HTERT RPE-1 (cell line): ENCODE results near the gene MYL10.
"Not testable (repeated sequence)": the region's sequence is repeated elsewhere in the genome, so short reads cannot be mapped to it uniquely, and the experiment has no call there.

ENCODE experiments used
- in situ Hi-C: fragments of 300-500 bp; cut with MboI; formaldehyde crosslinking; loops from 4 replicates; pipeline ENCODE4 v1.14.3; 2020; ENCODE audit warnings: low sequenced_read_pairs

MYL10 gene

DNA sequence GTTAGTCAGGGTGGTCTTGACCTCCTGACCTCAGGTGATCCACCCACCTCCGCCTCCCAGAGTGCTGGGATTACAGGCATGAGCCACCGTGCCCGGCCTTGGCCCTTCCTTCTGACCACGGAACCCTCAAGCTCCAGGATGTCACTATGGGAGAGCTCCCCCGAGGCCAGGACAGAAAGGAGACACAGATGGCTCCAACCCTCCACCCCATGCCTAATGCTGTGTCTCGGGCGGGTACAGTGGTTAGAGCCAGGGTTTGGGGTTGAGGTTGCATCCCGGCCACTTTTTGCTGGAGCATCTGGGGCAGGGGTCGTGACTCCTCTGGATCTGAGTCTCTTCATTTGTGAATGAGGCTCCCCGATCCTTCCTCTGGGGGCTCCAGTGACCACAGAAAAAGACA, 8.1 kb downstream of the MYL10 start:
- in situ Hi-C loops, result no loop called here

- in situ Hi-C loops, result no loop called here
These were observed 8.7 kb downstream of the MYL10 start for GRCh38 chr7:101620395-101620794.

GRCh38 chr7:101618916-101619315, 10.2 kb downstream of the MYL10 start:
- in situ Hi-C loops, result no loop called here

DNA sequence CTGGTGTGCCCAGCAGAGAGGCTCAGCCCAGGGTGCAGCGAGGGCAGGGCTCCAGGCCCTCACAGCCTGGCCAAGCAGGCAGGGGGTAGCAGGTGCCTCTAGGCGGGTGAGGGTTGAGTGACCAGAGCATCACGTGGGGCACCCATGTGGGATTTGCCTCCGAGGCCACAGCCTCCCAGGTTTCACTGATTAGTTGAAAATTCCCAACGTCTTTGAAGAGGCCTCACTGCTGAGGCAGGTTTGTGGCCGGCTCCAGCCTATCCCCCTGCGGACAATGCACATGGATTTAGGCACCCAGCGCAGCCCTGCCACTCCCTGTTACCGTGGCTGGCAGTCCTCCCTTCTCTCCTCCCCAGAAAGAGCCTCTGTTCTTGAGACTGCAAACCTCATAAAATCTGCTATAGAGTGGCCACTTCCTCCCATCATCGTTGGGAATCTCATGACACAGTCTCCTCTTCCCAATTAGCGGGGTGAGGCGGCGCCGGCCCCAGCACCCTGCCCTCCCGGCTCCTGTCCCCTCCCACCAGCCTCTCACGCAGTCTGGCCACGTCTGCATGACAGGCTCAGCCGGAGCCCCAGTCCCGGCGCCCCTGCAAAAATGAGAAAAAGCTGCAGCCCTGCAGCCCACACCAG, 10.8 kb downstream of the MYL10 start:
- in situ Hi-C loops, result no loop called here

- in situ Hi-C loops, result no loop called here
These were observed 11.5 kb downstream of the MYL10 start for GRCh38 chr7:101617451-101618206.

DNA sequence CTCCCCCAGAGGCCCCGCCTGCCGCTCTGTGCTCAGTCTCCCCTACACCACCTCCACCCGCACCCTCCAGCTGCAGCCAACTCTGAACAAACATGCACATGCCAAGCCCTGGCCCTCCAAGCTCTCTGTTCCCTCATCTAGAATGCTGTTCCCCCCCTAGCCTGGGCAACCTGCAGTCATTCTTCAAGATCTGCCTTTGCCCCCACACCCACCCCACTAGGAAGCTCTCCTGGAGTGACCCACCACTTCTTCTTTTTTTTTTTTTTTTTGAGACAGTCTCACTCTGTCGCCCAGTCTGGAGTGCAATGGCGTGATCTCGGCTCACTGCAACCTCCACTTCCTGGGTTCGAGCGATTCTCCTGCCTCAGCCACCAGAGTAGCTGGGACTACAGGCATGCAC, 13.7 kb downstream of the MYL10 start:
- in situ Hi-C loops, result no loop called here

- in situ Hi-C loops, result no loop called here
These were observed 14.2 kb downstream of the MYL10 start for GRCh38 chr7:101614939-101615302.

GRCh38 chr7:101614098-101614938, 14.8 kb downstream of the MYL10 start:
- in situ Hi-C loops, result no loop called here

DNA sequence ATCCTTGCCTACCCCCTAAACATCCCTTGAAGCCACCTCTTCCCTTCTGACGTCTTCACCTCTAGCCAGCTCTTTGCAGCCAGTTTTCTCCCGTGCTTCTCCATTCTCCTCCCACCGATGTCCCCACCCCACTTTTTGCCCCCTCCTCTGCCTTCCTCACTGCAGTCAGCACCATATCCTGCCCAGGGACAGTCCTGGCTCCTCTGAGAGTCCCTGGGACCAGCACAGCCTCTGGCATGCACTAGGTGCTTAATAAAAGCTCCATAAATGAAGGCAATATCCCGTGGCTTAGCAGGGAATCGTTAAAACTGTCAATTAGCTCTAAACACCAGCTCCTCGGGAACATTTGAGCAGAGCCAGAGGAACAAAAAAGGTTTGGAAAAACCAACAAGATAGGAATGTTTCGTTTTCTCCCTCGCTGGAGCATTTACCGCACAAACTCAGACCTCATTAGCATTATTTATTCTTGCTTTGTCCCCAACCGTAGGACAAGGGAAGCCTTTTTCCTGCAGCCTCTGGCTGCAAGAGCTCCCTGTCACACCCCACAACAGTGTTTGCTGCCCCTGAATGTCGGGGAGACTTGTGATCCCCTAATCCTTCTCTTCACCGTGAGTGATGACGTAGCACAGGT, 16.1 kb downstream of the MYL10 start:
- in situ Hi-C loops, result no loop called here

DNA sequence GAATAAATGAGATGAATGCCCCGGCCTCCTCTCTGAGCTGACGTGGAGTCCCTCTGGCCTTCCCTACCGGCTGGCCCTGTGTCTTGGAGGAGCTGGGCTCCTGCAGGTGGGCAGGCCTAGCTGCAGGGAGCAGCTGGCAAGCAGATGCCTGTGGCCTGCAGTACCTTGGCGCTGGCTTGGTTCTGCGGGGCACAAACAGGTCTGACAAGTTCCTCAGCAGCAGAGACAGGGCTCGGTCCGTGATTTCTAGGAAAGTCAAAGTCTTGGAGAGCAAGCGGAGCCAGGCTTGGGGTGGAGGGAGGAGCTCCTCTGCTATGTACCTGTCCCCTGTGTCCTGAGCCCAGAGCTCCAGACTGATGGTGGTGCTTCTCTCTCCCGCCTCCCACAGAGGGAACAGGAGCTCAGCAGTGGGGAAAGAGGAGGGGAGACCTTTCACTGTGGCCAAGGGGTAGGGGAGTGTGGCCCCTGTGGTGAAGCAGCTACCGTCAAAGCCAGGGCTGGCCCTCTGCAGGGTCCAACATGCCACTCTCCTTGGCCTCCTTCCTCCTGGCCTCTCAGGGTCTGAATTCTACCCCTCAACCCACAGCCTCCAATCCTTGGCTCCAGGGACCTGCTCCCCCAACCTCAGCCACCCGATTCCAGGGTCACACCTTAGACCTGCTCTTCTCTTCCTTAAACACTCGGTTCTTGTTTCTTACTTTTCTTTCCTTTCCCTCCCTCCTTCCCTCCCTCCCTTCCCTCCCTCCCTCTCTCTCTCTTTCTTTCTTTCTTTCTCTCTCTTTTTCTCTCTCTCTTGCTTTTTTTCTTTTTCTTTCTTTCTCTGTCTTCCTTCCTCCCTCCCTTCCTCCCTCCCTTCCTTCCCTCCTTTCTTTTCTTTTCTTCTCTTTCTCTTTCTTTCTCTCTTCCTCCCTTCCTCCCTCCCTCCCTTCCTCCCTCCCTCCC, 20.1 kb downstream of the MYL10 start:
- in situ Hi-C loops, result no loop called here

DNA sequence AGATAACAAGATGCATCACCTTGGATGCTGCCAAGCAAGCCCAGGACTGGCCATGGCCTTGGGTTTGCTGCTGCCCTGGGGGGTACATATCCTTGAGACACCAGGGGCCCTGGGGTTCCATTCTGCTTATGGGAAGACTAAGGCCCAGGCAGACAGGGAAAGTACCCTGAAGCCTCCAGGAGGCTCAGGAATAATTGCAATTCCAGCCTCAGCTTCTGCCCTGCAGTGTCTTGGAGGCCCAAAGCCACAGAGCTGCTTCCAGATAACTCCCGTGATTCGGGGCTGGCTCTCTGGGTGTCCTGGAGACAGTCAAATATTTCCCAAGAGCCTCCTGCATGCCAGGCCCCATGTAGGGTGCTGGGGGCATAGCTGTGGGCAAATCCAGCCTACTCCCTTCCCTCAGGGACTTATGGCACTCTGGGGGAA, 22.6 kb downstream of the MYL10 start:
- in situ Hi-C loops, result no loop called here

- in situ Hi-C loops, result no loop called here
These were observed 23.2 kb downstream of the MYL10 start for GRCh38 chr7:101605611-101606497.

GRCh38 chr7:101604934-101605332, 24.2 kb downstream of the MYL10 start:
- in situ Hi-C loops, result not testable (repeated sequence)

GRCh38 chr7:101604331-101604933, 24.7 kb downstream of the MYL10 start:
- in situ Hi-C loops, result no loop called here

DNA sequence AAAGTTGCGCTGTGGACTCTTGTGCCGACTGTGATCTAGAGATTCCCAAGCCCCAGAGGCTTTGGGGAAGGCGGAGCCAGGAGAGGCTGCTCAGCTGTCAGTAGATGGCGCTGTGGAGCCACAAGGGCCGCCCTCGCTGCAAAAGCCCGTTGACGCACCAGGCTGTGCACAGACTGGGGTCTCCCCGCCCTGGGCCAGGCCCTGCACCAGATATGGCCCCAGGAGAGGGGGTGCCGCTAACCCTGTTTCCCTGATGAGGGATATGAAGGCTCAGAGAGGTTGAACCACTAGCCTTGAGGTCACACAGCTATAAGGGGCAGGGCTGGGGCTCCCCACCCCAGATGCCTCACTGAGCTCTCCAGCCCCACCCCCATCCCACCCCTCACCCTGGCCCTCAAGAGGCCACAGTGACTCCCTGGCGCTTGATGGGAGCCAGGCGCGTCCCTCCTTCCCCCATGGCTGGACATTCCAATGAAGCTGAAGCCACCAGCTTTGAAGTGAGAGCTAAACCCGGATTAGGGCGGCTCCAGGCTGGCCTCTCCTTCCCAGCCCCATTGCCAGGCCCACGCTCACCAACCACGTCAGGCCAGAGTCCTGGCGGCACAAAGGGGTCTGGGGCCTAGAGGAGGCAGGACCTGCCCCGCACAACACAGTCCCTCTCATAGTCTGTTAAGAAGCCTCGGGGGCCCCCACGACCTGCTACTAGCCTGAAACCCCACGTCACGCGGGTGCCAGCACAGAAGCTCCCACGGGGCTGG, 26.4 kb downstream of the MYL10 start:
- in situ Hi-C loops, result no loop called here

DNA sequence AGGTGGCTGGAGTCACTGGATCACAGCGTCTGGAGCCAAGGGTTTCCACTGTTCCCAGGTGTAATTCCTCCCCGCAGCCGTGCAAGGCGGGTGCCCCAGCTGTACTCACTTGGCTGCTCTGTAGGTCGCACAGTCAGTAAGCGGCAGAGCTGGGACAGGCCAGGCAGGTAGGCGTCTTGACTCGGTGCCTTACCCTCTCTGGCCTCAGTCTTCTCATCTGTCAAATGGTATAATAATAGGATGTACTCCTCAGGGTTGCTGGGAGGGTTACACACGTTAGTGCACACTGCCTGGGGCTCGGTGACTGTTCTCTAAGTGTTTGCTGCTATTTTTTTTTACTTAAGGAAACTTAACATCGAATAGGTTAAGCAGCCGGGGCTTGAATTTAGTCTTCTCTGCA, 27.0 kb downstream of the MYL10 start:
- in situ Hi-C loops, result no loop called here

DNA sequence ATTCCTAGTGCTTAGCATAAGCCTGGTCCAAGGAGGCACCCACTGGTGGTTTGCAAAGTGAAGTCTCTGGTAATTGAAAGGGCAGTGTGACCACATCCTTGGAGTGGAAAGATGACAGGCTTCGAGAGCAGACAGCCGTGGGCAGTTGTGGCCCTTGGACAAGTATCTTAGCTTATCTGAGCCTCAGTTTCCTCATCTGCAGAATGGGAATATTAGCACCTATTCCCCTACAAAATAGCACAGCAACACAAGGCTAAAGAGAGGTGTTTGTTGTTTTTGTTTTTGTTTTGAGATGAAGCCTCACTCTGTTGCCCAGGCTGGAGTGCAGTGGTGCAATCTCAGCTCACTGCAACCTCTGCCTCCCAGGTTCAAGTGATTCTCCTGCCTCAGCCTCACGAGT, 29.3 kb downstream of the MYL10 start:
- in situ Hi-C loops, result no loop called here
